Fibroblast of lung (primary cell): ENCODE measurements around the gene CD7. TPM values are rescaled to one million over a fixed set of nuclear protein-coding genes. Genes with fewer than 3 reads are reported as not detected.

ENCODE experiments used
- DNase-seq, 2 donors: peaks; one replicate each; pipeline versions ENCODE4 v3.0.0 to v3.0.0-alpha.2; 2010; ENCODE audit warnings: low read depth in 2 of 2
- H2AFZ ChIP-seq: 2 replicates; pipeline ENCODE4 v1.5.1; 2012; ENCODE audit warnings: low read length, control low read depth, inconsistent platforms
- H3K27ac ChIP-seq: 2 replicates; pipeline ENCODE4 v1.5.1; 2011; ENCODE audit warnings: low read length, control low read depth; ENCODE audit not compliant: insufficient read depth
- H3K27me3 ChIP-seq: 2 replicates; pipeline ENCODE4 v1.5.1; 2011; ENCODE audit warnings: mild to moderate bottlenecking, low read length; ENCODE audit not compliant: control insufficient read depth, insufficient read depth
- H3K36me3 ChIP-seq: 2 replicates; pipeline ENCODE4 v1.5.1; 2011; ENCODE audit warnings: low read length; ENCODE audit not compliant: control insufficient read depth, insufficient read depth
- H3K4me1 ChIP-seq: 2 replicates; pipeline ENCODE4 v1.5.1; 2011; ENCODE audit warnings: low read length; ENCODE audit not compliant: control insufficient read depth, insufficient read depth; ENCODE audit errors: extremely low read depth
- H3K4me2 ChIP-seq: 2 replicates; pipeline ENCODE4 v1.5.1; 2011; ENCODE audit warnings: low read length, control low read depth; ENCODE audit not compliant: insufficient read depth; ENCODE audit errors: extremely low read depth
- H3K4me3 ChIP-seq, 4 experiments: fragments of 200-600 bp in 1 of 4; sonication (generic) in 1 of 4; replicated peaks in 1 of 4; 2 replicates each; pipeline ENCODE4 v1.5.1; 2011 to 2016; ENCODE audit warnings: low read length in 4 of 4, low read depth in 3 of 4, mild to moderate bottlenecking in 3 of 4, control low read depth in 2 of 4, inconsistent platforms in 1 of 4, mixed read lengths in 1 of 4; ENCODE audit not compliant: insufficient read depth in 1 of 4; ENCODE audit errors: control extremely low read depth in 1 of 4
- H3K79me2 ChIP-seq: 2 replicates; pipeline ENCODE4 v1.5.1; 2012; ENCODE audit warnings: mild to moderate bottlenecking, low read length, inconsistent platforms; ENCODE audit not compliant: control insufficient read depth, insufficient read depth
- H3K9ac ChIP-seq: 2 replicates; pipeline ENCODE4 v1.5.1; 2011; ENCODE audit warnings: mild to moderate bottlenecking, low read length, control low read depth; ENCODE audit not compliant: insufficient read depth
- H3K9me3 ChIP-seq: 2 replicates; pipeline ENCODE4 v1.5.1; 2012; ENCODE audit warnings: low read depth, low read length; ENCODE audit not compliant: control insufficient read depth, insufficient read depth
- H4K20me1 ChIP-seq: 2 replicates; pipeline ENCODE4 v1.5.1; 2011; ENCODE audit warnings: low read length; ENCODE audit not compliant: control insufficient read depth, insufficient read depth; ENCODE audit errors: extremely low read depth
- CTCF ChIP-seq, 2 donors: IDR thresholded peaks in 1 of 2; conservative IDR thresholded peaks in 1 of 2; 1 replicate in 1 of 2; 2 replicates in 1 of 2; pipeline ENCODE4 v1.5.1; 2011 to 2012; ENCODE audit warnings: low read length in 2 of 2, control low read depth in 1 of 2, inconsistent platforms in 1 of 2, low read depth in 1 of 2, mild to moderate bottlenecking in 1 of 2
- EZH2 ChIP-seq: IDR thresholded peaks from 2 replicates; pipeline ENCODE4 v1.5.1; 2012; ENCODE audit warnings: low read length, control low read depth, mild to moderate bottlenecking; ENCODE audit errors: missing control alignments
- polyA plus RNA-seq, 2 donors: library from polyadenylated mRNA; depleted of rRNA in 1 of 2; stranded (reverse) in 1 of 2; unstranded in 1 of 2; fragments of >200 nt; gene quantifications; 2 replicates each; pipeline ENCODE4 v1.2.1, GENCODE V29; 2011 to 2012; ENCODE audit warnings: missing spikeins in 1 of 2
- total RNA-seq: library from RNA; depleted of rRNA; stranded (reverse); fragments of >200 nt; gene quantifications from 2 replicates; pipeline ENCODE4 v1.2.1, GENCODE V29; 2014

CD7 gene
- total and polyA plus RNA-seq, 2 donors (not counting 1 experiment from before 2014, with no cell fraction given): 0.17 TPM; not detected in 1

- Histone ChIP-seq H3K4me1 (peaks cover 16% of the 10 kb centered on the region), H4K20me1 (peaks cover 10% of the 10 kb centered on the region), H3K4me2 (peak overlapping the region; percentile 96), H3K9me3 (no peaks in the 10 kb centered on the region), H3K4me3 (peak overlapping the region; percentile 72 to 88 (median 78)), H3K79me2 (peaks cover 54% of the 10 kb centered on the region), H2AFZ (no peak overlapping the region), H3K36me3 (peaks cover 13% of the 10 kb centered on the region), H3K9ac (peak overlapping the region; percentile 86), H3K27ac (peak overlapping the region; percentile 95), H3K27me3 (no peaks in the 10 kb centered on the region)
- DNase-seq: no peak
- TF ChIP-seq CTCF (conservative IDR thresholded peaks at IDR 0.05 in 1 of 2, IDR thresholded peaks at IDR 0.05 in 1 of 2; ENCODE audit: low read depth in 1 of 2, low read length in 2 of 2) (no peak), EZH2 (no peak)
Measured at GRCh38 chr17:82272495-82273326, 44.7 kb downstream of the CD7 start.

GRCh38 chr17:82271401-82271800 lies 46.0 kb downstream of the CD7 start:
- Histone ChIP-seq H2AFZ (no peak overlapping the region), H3K36me3 (peaks cover 13% of the 10 kb centered on the region), H3K4me2 (peak overlapping the region; percentile 72), H3K27me3 (no peaks in the 10 kb centered on the region), H3K4me3 (peak overlapping the region in 2 of 4 experiments; percentile 72), H3K79me2 (peaks cover 63% of the 10 kb centered on the region), H3K9ac (no peak overlapping the region), H4K20me1 (peaks cover 10% of the 10 kb centered on the region), H3K4me1 (peaks cover 24% of the 10 kb centered on the region), H3K27ac (no peak overlapping the region), H3K9me3 (no peaks in the 10 kb centered on the region)
- no peak for TF ChIP-seq CTCF (conservative IDR thresholded peaks at IDR 0.05 in 1 of 2, IDR thresholded peaks at IDR 0.05 in 1 of 2; ENCODE audit: low read depth in 1 of 2, low read length in 2 of 2)
- no peak for TF ChIP-seq EZH2
- no peak for DNase-seq

DNA sequence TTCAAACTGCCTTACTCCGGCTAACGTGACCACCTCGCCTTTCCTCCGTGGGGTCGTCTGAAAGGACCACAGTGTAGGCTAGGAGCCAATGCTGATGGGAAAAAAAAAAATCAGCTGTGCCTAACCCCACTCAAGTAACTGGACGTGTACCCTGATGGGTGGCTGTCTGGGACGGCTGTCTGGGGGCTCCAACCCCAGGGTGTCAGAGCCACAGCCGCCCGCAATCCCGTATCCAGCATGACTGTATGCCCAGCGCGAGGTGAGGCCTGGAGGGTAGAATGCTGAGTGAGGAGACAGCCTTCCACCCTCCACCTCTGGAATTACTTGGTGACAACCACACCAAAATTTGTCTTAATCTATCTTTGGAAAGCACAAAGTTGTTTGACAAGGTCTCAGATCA lies 46.8 kb downstream of the CD7 start:
- H3K27ac ChIP-seq: no peak overlapping the region
- H3K9me3 ChIP-seq: no peaks in the 10 kb centered on the region
- H3K9ac ChIP-seq: no peak overlapping the region
- peaks cover 13% of the 10 kb centered on the region for H4K20me1 ChIP-seq
- peak overlapping the region in 1 of 4 experiments; percentile 14 for H3K4me3 ChIP-seq
- H3K4me2 ChIP-seq: no peak overlapping the region
- H2AFZ ChIP-seq: no peak overlapping the region
- no peaks in the 10 kb centered on the region for H3K27me3 ChIP-seq
- peaks cover 28% of the 10 kb centered on the region for H3K4me1 ChIP-seq
- peaks cover 70% of the 10 kb centered on the region for H3K79me2 ChIP-seq
- DNase-seq: no peak
- peaks cover 19% of the 10 kb centered on the region for H3K36me3 ChIP-seq
- no peak for TF ChIP-seq EZH2
- TF ChIP-seq CTCF (conservative IDR thresholded peaks at IDR 0.05 in 1 of 2, IDR thresholded peaks at IDR 0.05 in 1 of 2; ENCODE audit: low read depth in 1 of 2, low read length in 2 of 2): no peak
